ENCODE results near the gene KIF13A. TPM values are rescaled to one million over a fixed set of nuclear protein-coding genes. Genes with fewer than 3 reads are reported as not detected.

The KIF13A gene
- total and polyA plus RNA-seq, 4 donors, result 4.3 to 28.1 (median 10.6) TPM

DNA sequence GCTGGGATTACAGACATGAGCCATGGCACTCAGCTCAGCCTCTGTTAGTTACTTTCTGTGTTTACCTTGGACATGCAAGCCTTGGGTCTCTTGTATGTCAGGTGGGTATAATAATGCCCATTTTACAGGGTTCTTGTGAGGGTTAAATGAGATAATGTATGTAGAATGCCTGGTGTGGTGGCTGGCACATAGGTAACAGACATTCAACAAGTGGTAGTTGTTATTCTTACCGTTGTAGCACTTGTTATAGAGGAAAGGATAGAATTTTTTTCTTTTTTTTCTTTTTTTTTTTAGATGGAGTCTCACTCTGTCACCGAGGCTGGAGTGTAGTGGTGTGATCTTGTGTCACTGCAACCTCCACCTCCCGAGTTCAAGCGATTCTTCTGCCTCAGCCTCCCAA, 8.0 kb upstream of the KIF13A start:
- Histone ChIP-seq H3K36me3 (ENCODE audit: control insufficient read depth in 4 of 4, insufficient read depth in 3 of 4, low read depth in 1 of 4, low read length in 3 of 4) (no peaks in the 10 kb centered on the region), H3K4me3 (ENCODE audit: low read depth in 1 of 3, low read length in 3 of 3) (no peak overlapping the region), H3K4me1 (ENCODE audit: control insufficient read depth in 4 of 4, insufficient read depth in 4 of 4, low read length in 3 of 4) (no peaks in the 10 kb centered on the region), H3K27ac (ENCODE audit: low read depth in 1 of 2, low read length in 2 of 2) (no peak overlapping the region), H3K27me3 (ENCODE audit: control insufficient read depth in 4 of 4, insufficient read depth in 4 of 4, low read length in 3 of 4) (no peaks in the 10 kb centered on the region), H3K9me3 (ENCODE audit: control insufficient read depth in 4 of 4, low read length in 3 of 4) (no peaks in the 10 kb centered on the region), H3K9ac (ENCODE audit: low read depth in 1 of 2, low read length in 2 of 2) (no peak overlapping the region)
- 95% methylated on average over 4 of the region's 4 CpGs for WGBS
- no peak for DNase-seq (ENCODE audit: low spot score)
- TF ChIP-seq HNF4G (IDR thresholded peaks at IDR 0.05) (no peak), SP1 (IDR thresholded peaks at IDR 0.05) (no peak), GABPA (IDR thresholded peaks at IDR 0.05 in 1 of 2, conservative IDR thresholded peaks at IDR 0.05 in 1 of 2) (no peak), TAF1 (conservative IDR thresholded peaks at IDR 0.05) (no peak)
- TF ChIP-seq, protein P1, sequence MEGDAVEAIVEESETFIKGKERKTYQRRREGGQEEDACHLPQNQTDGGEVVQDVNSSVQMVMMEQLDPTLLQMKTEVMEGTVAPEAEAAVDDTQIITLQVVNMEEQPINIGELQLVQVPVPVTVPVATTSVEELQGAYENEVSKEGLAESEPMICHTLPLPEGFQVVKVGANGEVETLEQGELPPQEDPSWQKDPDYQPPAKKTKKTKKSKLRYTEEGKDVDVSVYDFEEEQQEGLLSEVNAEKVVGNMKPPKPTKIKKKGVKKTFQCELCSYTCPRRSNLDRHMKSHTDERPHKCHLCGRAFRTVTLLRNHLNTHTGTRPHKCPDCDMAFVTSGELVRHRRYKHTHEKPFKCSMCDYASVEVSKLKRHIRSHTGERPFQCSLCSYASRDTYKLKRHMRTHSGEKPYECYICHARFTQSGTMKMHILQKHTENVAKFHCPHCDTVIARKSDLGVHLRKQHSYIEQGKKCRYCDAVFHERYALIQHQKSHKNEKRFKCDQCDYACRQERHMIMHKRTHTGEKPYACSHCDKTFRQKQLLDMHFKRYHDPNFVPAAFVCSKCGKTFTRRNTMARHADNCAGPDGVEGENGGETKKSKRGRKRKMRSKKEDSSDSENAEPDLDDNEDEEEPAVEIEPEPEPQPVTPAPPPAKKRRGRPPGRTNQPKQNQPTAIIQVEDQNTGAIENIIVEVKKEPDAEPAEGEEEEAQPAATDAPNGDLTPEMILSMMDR (IDR thresholded peaks at IDR 0.05; ENCODE audit: low read depth, low read length, missing input control), result no peak

DNA sequence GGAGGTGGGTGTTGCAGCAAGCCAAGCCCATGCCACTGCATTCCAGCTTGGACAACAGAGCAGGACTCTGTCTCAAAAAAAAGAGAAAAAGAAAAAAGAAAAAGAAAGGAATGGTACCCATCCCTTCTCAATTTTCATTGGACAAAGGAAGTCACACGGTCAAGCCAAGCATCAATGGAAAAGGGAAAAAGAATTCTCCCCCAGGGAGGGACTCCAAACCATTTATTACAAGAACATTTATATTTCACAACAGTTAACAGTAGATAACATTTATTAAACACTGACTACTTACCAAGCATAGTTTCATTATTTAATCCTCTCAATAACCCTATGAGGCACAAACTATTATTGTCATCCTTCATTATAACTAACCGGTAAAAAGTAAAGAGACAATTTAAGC, 6.6 kb upstream of the KIF13A start:
- Histone ChIP-seq H3K4me1 (ENCODE audit: control insufficient read depth in 4 of 4, insufficient read depth in 4 of 4, low read length in 3 of 4) (no peaks in the 10 kb centered on the region), H3K36me3 (ENCODE audit: control insufficient read depth in 4 of 4, insufficient read depth in 3 of 4, low read depth in 1 of 4, low read length in 3 of 4) (no peaks in the 10 kb centered on the region), H3K27ac (ENCODE audit: low read depth in 1 of 2, low read length in 2 of 2) (no peak overlapping the region), H3K9me3 (ENCODE audit: control insufficient read depth in 4 of 4, low read length in 3 of 4) (no peaks in the 10 kb centered on the region), H3K27me3 (ENCODE audit: control insufficient read depth in 4 of 4, insufficient read depth in 4 of 4, low read length in 3 of 4) (no peaks in the 10 kb centered on the region), H3K9ac (ENCODE audit: low read depth in 1 of 2, low read length in 2 of 2) (no peak overlapping the region), H3K4me3 (ENCODE audit: low read depth in 1 of 3, low read length in 3 of 3) (no peak overlapping the region)
- TF ChIP-seq HNF4A (conservative IDR thresholded peaks at IDR 0.05) (no peak), TAF1 (conservative IDR thresholded peaks at IDR 0.05) (no peak), RXRA (IDR thresholded peaks at IDR 0.05) (no peak), JUND (IDR thresholded peaks at IDR 0.05) (no peak), SP1 (IDR thresholded peaks at IDR 0.05) (no peak), RAD21 (IDR thresholded peaks at IDR 0.05) (no peak)
- TF ChIP-seq, protein P2, sequence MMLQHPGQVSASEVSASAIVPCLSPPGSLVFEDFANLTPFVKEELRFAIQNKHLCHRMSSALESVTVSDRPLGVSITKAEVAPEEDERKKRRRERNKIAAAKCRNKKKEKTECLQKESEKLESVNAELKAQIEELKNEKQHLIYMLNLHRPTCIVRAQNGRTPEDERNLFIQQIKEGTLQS (IDR thresholded peaks at IDR 0.05), result no peak
- DNase-seq (ENCODE audit: low spot score), result no peak
- 88% methylated on average over 2 of the region's 2 CpGs for WGBS

DNA sequence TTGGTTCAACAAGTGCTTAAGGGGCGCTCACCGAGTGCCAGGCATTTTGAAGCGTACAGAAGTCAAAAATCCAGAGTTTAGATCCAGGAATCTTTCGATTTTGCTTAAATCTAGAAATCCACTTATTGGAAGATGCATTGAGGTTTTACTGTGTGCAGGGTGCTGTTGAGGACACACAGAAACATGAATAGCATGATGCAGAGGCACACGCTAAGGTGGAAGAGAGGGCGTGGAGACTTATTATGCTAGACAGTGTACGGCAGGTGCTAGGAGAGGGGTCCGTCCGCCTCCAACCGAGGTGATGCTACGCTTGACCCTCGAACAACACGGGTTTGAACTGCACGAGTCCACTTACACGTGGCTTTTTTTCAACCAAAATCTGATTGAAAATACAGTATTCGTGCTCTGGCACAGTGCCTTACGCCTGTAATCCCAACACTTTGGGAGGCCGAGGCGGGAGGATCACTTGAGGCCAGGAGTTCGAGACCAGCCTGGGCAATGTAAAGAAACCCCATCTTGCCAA, 1.0 kb upstream of the KIF13A start:
- Histone ChIP-seq H3K4me3 (ENCODE audit: low read depth in 1 of 3, low read length in 3 of 3) (peak overlapping the region; percentile 61 to 97 (median 68)), H3K36me3 (ENCODE audit: control insufficient read depth in 4 of 4, insufficient read depth in 3 of 4, low read depth in 1 of 4, low read length in 3 of 4) (no peaks in the 10 kb centered on the region), H3K9me3 (ENCODE audit: control insufficient read depth in 4 of 4, low read length in 3 of 4) (no peaks in the 10 kb centered on the region), H3K27ac (ENCODE audit: low read depth in 1 of 2, low read length in 2 of 2) (peak overlapping the region; percentile 84 to 91), H3K4me1 (ENCODE audit: control insufficient read depth in 4 of 4, insufficient read depth in 4 of 4, low read length in 3 of 4) (peaks cover 2 to 35% (median 24%) of the 10 kb centered on the region in 4 donors), H3K9ac (ENCODE audit: low read depth in 1 of 2, low read length in 2 of 2) (peak overlapping the region; percentile 33 to 57), H3K27me3 (ENCODE audit: control insufficient read depth in 4 of 4, insufficient read depth in 4 of 4, low read length in 3 of 4) (no peaks in the 10 kb centered on the region)
- no peak for TF ChIP-seq HNF4A (conservative IDR thresholded peaks at IDR 0.05)
- TF ChIP-seq, protein P2 (IDR thresholded peaks at IDR 0.05), result no peak
- TF ChIP-seq SP1 (IDR thresholded peaks at IDR 0.05), result no peak
- TF ChIP-seq EGR1 (IDR thresholded peaks at IDR 0.05; ENCODE audit: low read depth in 2 of 2), result no peak
- TF ChIP-seq, protein P1 (IDR thresholded peaks at IDR 0.05; ENCODE audit: low read depth, low read length, missing input control), result no peak
- no peak for TF ChIP-seq FOXA1 (IDR thresholded peaks at IDR 0.05)
- no peak for TF ChIP-seq JUND (IDR thresholded peaks at IDR 0.05)
- no peak for TF ChIP-seq NR2F2 (IDR thresholded peaks at IDR 0.05)
- no peak for TF ChIP-seq FOXA2 (IDR thresholded peaks at IDR 0.05)
- TF ChIP-seq, protein P3, sequence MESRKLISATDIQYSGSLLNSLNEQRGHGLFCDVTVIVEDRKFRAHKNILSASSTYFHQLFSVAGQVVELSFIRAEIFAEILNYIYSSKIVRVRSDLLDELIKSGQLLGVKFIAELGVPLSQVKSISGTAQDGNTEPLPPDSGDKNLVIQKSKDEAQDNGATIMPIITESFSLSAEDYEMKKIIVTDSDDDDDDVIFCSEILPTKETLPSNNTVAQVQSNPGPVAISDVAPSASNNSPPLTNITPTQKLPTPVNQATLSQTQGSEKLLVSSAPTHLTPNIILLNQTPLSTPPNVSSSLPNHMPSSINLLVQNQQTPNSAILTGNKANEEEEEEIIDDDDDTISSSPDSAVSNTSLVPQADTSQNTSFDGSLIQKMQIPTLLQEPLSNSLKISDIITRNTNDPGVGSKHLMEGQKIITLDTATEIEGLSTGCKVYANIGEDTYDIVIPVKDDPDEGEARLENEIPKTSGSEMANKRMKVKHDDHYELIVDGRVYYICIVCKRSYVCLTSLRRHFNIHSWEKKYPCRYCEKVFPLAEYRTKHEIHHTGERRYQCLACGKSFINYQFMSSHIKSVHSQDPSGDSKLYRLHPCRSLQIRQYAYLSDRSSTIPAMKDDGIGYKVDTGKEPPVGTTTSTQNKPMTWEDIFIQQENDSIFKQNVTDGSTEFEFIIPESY (IDR thresholded peaks at IDR 0.05), result no peak
- 36% methylated on average over 20 of the region's 20 CpGs for WGBS
- no peak for DNase-seq (ENCODE audit: low spot score)
